ENCODE results near the gene SELP.
"Not testable (repeated sequence)": the region's sequence is repeated elsewhere in the genome, so short reads cannot be mapped to it uniquely, and the experiment has no call there.

Gene SELP

GRCh38 chr1:169630006-169630405 lies at the start of gene SELP:
TSS of gene SELP (minus strand) at chr1:169630124. CDS start at chr1:169630074, 50 bp downstream.
- no peak for DNase-seq (ENCODE audit: low read depth)

GRCh38 chr1:169679692-169680091 lies 49.8 kb upstream of the SELP start:
- no peak for DNase-seq (ENCODE audit: low read depth)

GRCh38 chr1:169676001-169676400 lies 46.1 kb upstream of the SELP start:
- no peak for DNase-seq (ENCODE audit: low read depth)

- DNase-seq (ENCODE audit: low read depth), result no peak
These were observed 40.9 kb upstream of the SELP start for GRCh38 chr1:169670836-169671235.

GRCh38 chr1:169670244-169670643 lies 40.3 kb upstream of the SELP start:
- not testable (repeated sequence) for DNase-seq (ENCODE audit: low read depth)

GRCh38 chr1:169667699-169668596 lies 38.0 kb upstream of the SELP start:
- DNase-seq (ENCODE audit: low read depth), result not testable (repeated sequence)

- not testable (repeated sequence) for DNase-seq (ENCODE audit: low read depth)
These were observed 37.3 kb upstream of the SELP start for GRCh38 chr1:169667227-169667639.

- not testable (repeated sequence) for DNase-seq (ENCODE audit: low read depth)
These were observed 32.8 kb upstream of the SELP start for GRCh38 chr1:169662680-169663079.

GRCh38 chr1:169661066-169661465 lies 31.1 kb upstream of the SELP start:
- not testable (repeated sequence) for DNase-seq (ENCODE audit: low read depth)

GRCh38 chr1:169658777-169659176 lies 28.9 kb upstream of the SELP start:
- not testable (repeated sequence) for DNase-seq (ENCODE audit: low read depth)

GRCh38 chr1:169653873-169654272 lies 23.9 kb upstream of the SELP start:
- DNase-seq (ENCODE audit: low read depth), result no peak

- no peak for DNase-seq (ENCODE audit: low read depth)
These were observed 21.1 kb upstream of the SELP start for GRCh38 chr1:169651035-169651434.

GRCh38 chr1:169650551-169650950 lies 20.6 kb upstream of the SELP start:
- no peak for DNase-seq (ENCODE audit: low read depth)

- no peak for DNase-seq (ENCODE audit: low read depth)
These were observed 18.8 kb upstream of the SELP start for GRCh38 chr1:169648709-169649108.

GRCh38 chr1:169648187-169648586 lies 18.3 kb upstream of the SELP start:
- no peak for DNase-seq (ENCODE audit: low read depth)

- no peak for DNase-seq (ENCODE audit: low read depth)
These were observed 17.6 kb upstream of the SELP start for GRCh38 chr1:169647512-169647911.

GRCh38 chr1:169644297-169644696 lies 14.4 kb upstream of the SELP start:
- DNase-seq (ENCODE audit: low read depth), result no peak

- no peak for DNase-seq (ENCODE audit: low read depth)
These were observed 5.0 kb upstream of the SELP start for GRCh38 chr1:169634877-169635276.

GRCh38 chr1:169634145-169634544 lies 4.2 kb upstream of the SELP start:
- DNase-seq (ENCODE audit: low read depth), result no peak

GRCh38 chr1:169631249-169631648 lies 1.3 kb upstream of the SELP start:
- no peak for DNase-seq (ENCODE audit: low read depth)

GRCh38 chr1:169624912-169625311 lies 5.0 kb downstream of the SELP start:
- no peak for DNase-seq (ENCODE audit: low read depth)

- DNase-seq (ENCODE audit: low read depth), result no peak
These were observed 5.8 kb downstream of the SELP start for GRCh38 chr1:169624122-169624521.

GRCh38 chr1:169623132-169623926 lies 6.6 kb downstream of the SELP start:
- no peak for DNase-seq (ENCODE audit: low read depth)
